ENCODE data around the gene GJD4.
A peak's percentile ranks its signal among the peaks of the same experiment; 100 is the strongest.

GJD4 gene

GRCh38 chr10:35608328-35608672, 3.2 kb downstream of the GJD4 start:
- Histone ChIP-seq H3K4me3 (ENCODE audit: low read length) (no peak overlapping the region), H3K27ac (ENCODE audit: low read depth, low read length) (no peak overlapping the region), H3K36me3 (ENCODE audit: control insufficient read depth, insufficient read depth, low read length) (no peaks in the 10 kb centered on the region), H3K4me1 (ENCODE audit: control insufficient read depth, insufficient read depth, low read length) (peaks cover 2% of the 10 kb centered on the region), H3K27me3 (ENCODE audit: control insufficient read depth, insufficient read depth, low read length) (peaks cover 8% of the 10 kb centered on the region), H3K9ac (ENCODE audit: low read length) (no peak overlapping the region)

- H3K36me3 ChIP-seq (ENCODE audit: control insufficient read depth, insufficient read depth, low read length), result no peaks in the 10 kb centered on the region
- H3K4me3 ChIP-seq (ENCODE audit: low read length), result no peak overlapping the region
- H3K9ac ChIP-seq (ENCODE audit: low read length), result no peak overlapping the region
- peaks cover 2% of the 10 kb centered on the region for H3K4me1 ChIP-seq (ENCODE audit: control insufficient read depth, insufficient read depth, low read length)
- H3K27me3 ChIP-seq (ENCODE audit: control insufficient read depth, insufficient read depth, low read length), result peaks cover 8% of the 10 kb centered on the region
- no peak overlapping the region for H3K27ac ChIP-seq (ENCODE audit: low read depth, low read length)
These were observed 6.6 kb downstream of the GJD4 start for GRCh38 chr10:35611750-35612149.

GRCh38 chr10:35612385-35613106, 7.4 kb downstream of the GJD4 start:
- no peaks in the 10 kb centered on the region for H3K4me1 ChIP-seq (ENCODE audit: control insufficient read depth, insufficient read depth, low read length)
- H3K27me3 ChIP-seq (ENCODE audit: control insufficient read depth, insufficient read depth, low read length), result peaks cover 3% of the 10 kb centered on the region
- H3K27ac ChIP-seq (ENCODE audit: low read depth, low read length), result no peak overlapping the region
- H3K9ac ChIP-seq (ENCODE audit: low read length), result no peak overlapping the region
- H3K4me3 ChIP-seq (ENCODE audit: low read length), result no peak overlapping the region
- no peaks in the 10 kb centered on the region for H3K36me3 ChIP-seq (ENCODE audit: control insufficient read depth, insufficient read depth, low read length)

GRCh38 chr10:35613107-35613440, 7.9 kb downstream of the GJD4 start:
- H3K27ac ChIP-seq (ENCODE audit: low read depth, low read length), result no peak overlapping the region
- H3K4me1 ChIP-seq (ENCODE audit: control insufficient read depth, insufficient read depth, low read length), result no peaks in the 10 kb centered on the region
- no peak overlapping the region for H3K4me3 ChIP-seq (ENCODE audit: low read length)
- H3K9ac ChIP-seq (ENCODE audit: low read length), result no peak overlapping the region
- H3K36me3 ChIP-seq (ENCODE audit: control insufficient read depth, insufficient read depth, low read length), result no peaks in the 10 kb centered on the region
- H3K27me3 ChIP-seq (ENCODE audit: control insufficient read depth, insufficient read depth, low read length), result no peaks in the 10 kb centered on the region

- H3K27me3 ChIP-seq (ENCODE audit: control insufficient read depth, insufficient read depth, low read length), result no peaks in the 10 kb centered on the region
- H3K27ac ChIP-seq (ENCODE audit: low read depth, low read length), result no peak overlapping the region
These were observed 8.6 kb downstream of the GJD4 start for GRCh38 chr10:35613597-35614226.

GRCh38 chr10:35614312-35614711, 9.2 kb downstream of the GJD4 start:
- Histone ChIP-seq H3K9ac (ENCODE audit: low read length) (no peak overlapping the region), H3K36me3 (ENCODE audit: control insufficient read depth, insufficient read depth, low read length) (no peaks in the 10 kb centered on the region), H3K4me1 (ENCODE audit: control insufficient read depth, insufficient read depth, low read length) (no peaks in the 10 kb centered on the region), H3K4me3 (ENCODE audit: low read length) (no peak overlapping the region), H3K27me3 (ENCODE audit: control insufficient read depth, insufficient read depth, low read length) (no peaks in the 10 kb centered on the region), H3K27ac (ENCODE audit: low read depth, low read length) (no peak overlapping the region)

More at GRCh38 chr10:35613597-35614226, 8.6 kb downstream of the GJD4 start:
- Histone ChIP-seq H3K4me3 (ENCODE audit: low read length) (no peak overlapping the region), H3K9ac (ENCODE audit: low read length) (no peak overlapping the region), H3K36me3 (ENCODE audit: control insufficient read depth, insufficient read depth, low read length) (no peaks in the 10 kb centered on the region), H3K4me1 (ENCODE audit: control insufficient read depth, insufficient read depth, low read length) (no peaks in the 10 kb centered on the region)

- Histone ChIP-seq H3K36me3 (ENCODE audit: control insufficient read depth, insufficient read depth, low read length) (no peaks in the 10 kb centered on the region), H3K9ac (ENCODE audit: low read length) (no peak overlapping the region), H3K4me3 (ENCODE audit: low read length) (no peak overlapping the region), H3K4me1 (ENCODE audit: control insufficient read depth, insufficient read depth, low read length) (no peaks in the 10 kb centered on the region), H3K27ac (ENCODE audit: low read depth, low read length) (no peak overlapping the region), H3K27me3 (ENCODE audit: control insufficient read depth, insufficient read depth, low read length) (no peaks in the 10 kb centered on the region)
These were observed 21.9 kb downstream of the GJD4 start for GRCh38 chr10:35626971-35627507.

GRCh38 chr10:35631404-35631803, 26.3 kb downstream of the GJD4 start:
- no peaks in the 10 kb centered on the region for H3K4me1 ChIP-seq (ENCODE audit: control insufficient read depth, insufficient read depth, low read length)

GRCh38 chr10:35632027-35632426, 26.9 kb downstream of the GJD4 start:
- no peak overlapping the region for H3K9ac ChIP-seq (ENCODE audit: low read length)
- no peaks in the 10 kb centered on the region for H3K36me3 ChIP-seq (ENCODE audit: control insufficient read depth, insufficient read depth, low read length)
- H3K4me1 ChIP-seq (ENCODE audit: control insufficient read depth, insufficient read depth, low read length), result no peaks in the 10 kb centered on the region
- no peaks in the 10 kb centered on the region for H3K27me3 ChIP-seq (ENCODE audit: control insufficient read depth, insufficient read depth, low read length)
- H3K4me3 ChIP-seq (ENCODE audit: low read length), result no peak overlapping the region
- H3K27ac ChIP-seq (ENCODE audit: low read depth, low read length), result no peak overlapping the region

More at GRCh38 chr10:35631404-35631803, 26.3 kb downstream of the GJD4 start:
- Histone ChIP-seq H3K9ac (ENCODE audit: low read length) (no peak overlapping the region), H3K4me3 (ENCODE audit: low read length) (no peak overlapping the region), H3K36me3 (ENCODE audit: control insufficient read depth, insufficient read depth, low read length) (no peaks in the 10 kb centered on the region), H3K27ac (ENCODE audit: low read depth, low read length) (no peak overlapping the region), H3K27me3 (ENCODE audit: control insufficient read depth, insufficient read depth, low read length) (no peaks in the 10 kb centered on the region)

GRCh38 chr10:35633006-35633980, 28.2 kb downstream of the GJD4 start:
- no peaks in the 10 kb centered on the region for H3K27me3 ChIP-seq (ENCODE audit: control insufficient read depth, insufficient read depth, low read length)
- no peaks in the 10 kb centered on the region for H3K4me1 ChIP-seq (ENCODE audit: control insufficient read depth, insufficient read depth, low read length)
- H3K36me3 ChIP-seq (ENCODE audit: control insufficient read depth, insufficient read depth, low read length), result no peaks in the 10 kb centered on the region
- no peak overlapping the region for H3K9ac ChIP-seq (ENCODE audit: low read length)
- H3K27ac ChIP-seq (ENCODE audit: low read depth, low read length), result no peak overlapping the region
- no peak overlapping the region for H3K4me3 ChIP-seq (ENCODE audit: low read length)

- Histone ChIP-seq H3K4me1 (ENCODE audit: control insufficient read depth, insufficient read depth, low read length) (peaks cover 6% of the 10 kb centered on the region), H3K4me3 (ENCODE audit: low read length) (no peak overlapping the region), H3K36me3 (ENCODE audit: control insufficient read depth, insufficient read depth, low read length) (no peaks in the 10 kb centered on the region), H3K27ac (ENCODE audit: low read depth, low read length) (no peak overlapping the region), H3K27me3 (ENCODE audit: control insufficient read depth, insufficient read depth, low read length) (no peaks in the 10 kb centered on the region), H3K9ac (ENCODE audit: low read length) (no peak overlapping the region)
These were observed 30.4 kb downstream of the GJD4 start for GRCh38 chr10:35635576-35635975.

- no peaks in the 10 kb centered on the region for H3K36me3 ChIP-seq (ENCODE audit: control insufficient read depth, insufficient read depth, low read length)
- H3K4me3 ChIP-seq (ENCODE audit: low read length), result peak overlapping the region; percentile 7
- H3K27ac ChIP-seq (ENCODE audit: low read depth, low read length), result no peak overlapping the region
- peaks cover 6% of the 10 kb centered on the region for H3K4me1 ChIP-seq (ENCODE audit: control insufficient read depth, insufficient read depth, low read length)
- H3K9ac ChIP-seq (ENCODE audit: low read length), result no peak overlapping the region
- H3K27me3 ChIP-seq (ENCODE audit: control insufficient read depth, insufficient read depth, low read length), result no peaks in the 10 kb centered on the region
These were observed 31.8 kb downstream of the GJD4 start for GRCh38 chr10:35636956-35637355.
